GM20000 (cell line): ENCODE results near the gene APOBR.

Source experiments
- DNase-seq: peaks from one replicate; pipeline ENCODE4 v3.0.0; 2012; ENCODE audit warnings: low spot score
- TF ChIP-seq, protein P1 (sequence below): IDR thresholded peaks from 2 replicates; pipeline ENCODE4 v1.5.1; 2012; ENCODE audit warnings: mild to moderate bottlenecking, control low read depth; ENCODE audit errors: extremely low read depth, missing control alignments

The APOBR gene

DNA sequence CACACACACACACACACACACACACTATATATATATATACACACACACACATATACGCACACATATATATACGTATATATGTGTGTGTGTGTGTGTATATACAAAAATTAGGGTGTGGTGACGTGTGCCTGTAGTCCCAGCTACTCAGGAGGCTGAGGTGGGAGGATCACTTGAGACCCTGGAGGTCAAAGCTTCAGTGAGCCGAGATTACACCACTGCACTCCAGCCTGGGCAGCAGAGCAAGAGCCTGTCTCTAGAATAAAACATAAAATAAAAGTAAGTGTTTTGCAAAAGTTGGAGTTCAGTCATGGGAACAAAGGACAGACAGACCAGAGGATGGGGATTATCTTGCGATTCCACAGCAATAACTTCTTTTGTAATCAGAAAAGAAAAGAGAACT, 33.5 kb downstream of the APOBR start:
- TF ChIP-seq, protein P1, sequence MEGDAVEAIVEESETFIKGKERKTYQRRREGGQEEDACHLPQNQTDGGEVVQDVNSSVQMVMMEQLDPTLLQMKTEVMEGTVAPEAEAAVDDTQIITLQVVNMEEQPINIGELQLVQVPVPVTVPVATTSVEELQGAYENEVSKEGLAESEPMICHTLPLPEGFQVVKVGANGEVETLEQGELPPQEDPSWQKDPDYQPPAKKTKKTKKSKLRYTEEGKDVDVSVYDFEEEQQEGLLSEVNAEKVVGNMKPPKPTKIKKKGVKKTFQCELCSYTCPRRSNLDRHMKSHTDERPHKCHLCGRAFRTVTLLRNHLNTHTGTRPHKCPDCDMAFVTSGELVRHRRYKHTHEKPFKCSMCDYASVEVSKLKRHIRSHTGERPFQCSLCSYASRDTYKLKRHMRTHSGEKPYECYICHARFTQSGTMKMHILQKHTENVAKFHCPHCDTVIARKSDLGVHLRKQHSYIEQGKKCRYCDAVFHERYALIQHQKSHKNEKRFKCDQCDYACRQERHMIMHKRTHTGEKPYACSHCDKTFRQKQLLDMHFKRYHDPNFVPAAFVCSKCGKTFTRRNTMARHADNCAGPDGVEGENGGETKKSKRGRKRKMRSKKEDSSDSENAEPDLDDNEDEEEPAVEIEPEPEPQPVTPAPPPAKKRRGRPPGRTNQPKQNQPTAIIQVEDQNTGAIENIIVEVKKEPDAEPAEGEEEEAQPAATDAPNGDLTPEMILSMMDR = no peak
- no peak for DNase-seq

GRCh38 chr16:28528463-28528867, 34.0 kb downstream of the APOBR start:
- TF ChIP-seq, protein P1 = no peak
- no peak for DNase-seq

DNA sequence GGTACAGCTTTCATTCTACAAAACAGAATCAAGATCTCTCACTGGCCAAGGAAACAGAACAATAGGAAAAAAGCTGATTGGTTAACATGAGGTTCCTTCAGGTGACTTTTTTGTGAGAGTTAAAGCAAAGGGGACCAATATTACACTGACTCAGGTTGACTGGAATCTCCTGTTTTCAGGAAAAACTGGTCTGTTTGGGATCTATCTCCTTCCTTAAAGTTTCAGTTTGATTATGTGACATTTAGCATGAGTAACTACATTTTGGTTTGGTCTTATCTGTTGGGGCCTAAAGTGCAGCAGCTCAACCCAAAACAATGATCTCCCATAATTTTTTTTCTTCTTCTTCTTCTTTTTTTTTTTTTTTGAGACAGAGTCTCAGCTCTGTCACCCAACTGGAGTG, 34.7 kb downstream of the APOBR start:
- no peak for DNase-seq
- TF ChIP-seq, protein P1 = no peak

GRCh38 chr16:28531777-28532744, 37.6 kb downstream of the APOBR start:
- DNase-seq = no peak
- TF ChIP-seq, protein P1 = no peak

- DNase-seq = no peak
- TF ChIP-seq, protein P1 = no peak
Observed at GRCh38 chr16:28532940-28533647, 38.7 kb downstream of the APOBR start.

- TF ChIP-seq, protein P1 = no peak
- no peak for DNase-seq
Observed at GRCh38 chr16:28534542-28535373, 40.3 kb downstream of the APOBR start.
